NCI-H2081 (cell line): ENCODE results near the gene ABHD6.
A peak's percentile ranks its signal among the peaks of the same experiment; 100 is the strongest.
"Not testable (repeated sequence)": the region's sequence is repeated elsewhere in the genome, so short reads cannot be mapped to it uniquely, and the experiment has no call there.

Source experiments
- DNase-seq, 2 experiments: peaks; one replicate each; lab custom pipeline; 2025; lab: John Stamatoyannopoulos, UW

Gene ABHD6

GRCh38 chr3:58323529-58324390, 86.2 kb downstream of the ABHD6 start:
- DNase-seq, result no peak

DNA sequence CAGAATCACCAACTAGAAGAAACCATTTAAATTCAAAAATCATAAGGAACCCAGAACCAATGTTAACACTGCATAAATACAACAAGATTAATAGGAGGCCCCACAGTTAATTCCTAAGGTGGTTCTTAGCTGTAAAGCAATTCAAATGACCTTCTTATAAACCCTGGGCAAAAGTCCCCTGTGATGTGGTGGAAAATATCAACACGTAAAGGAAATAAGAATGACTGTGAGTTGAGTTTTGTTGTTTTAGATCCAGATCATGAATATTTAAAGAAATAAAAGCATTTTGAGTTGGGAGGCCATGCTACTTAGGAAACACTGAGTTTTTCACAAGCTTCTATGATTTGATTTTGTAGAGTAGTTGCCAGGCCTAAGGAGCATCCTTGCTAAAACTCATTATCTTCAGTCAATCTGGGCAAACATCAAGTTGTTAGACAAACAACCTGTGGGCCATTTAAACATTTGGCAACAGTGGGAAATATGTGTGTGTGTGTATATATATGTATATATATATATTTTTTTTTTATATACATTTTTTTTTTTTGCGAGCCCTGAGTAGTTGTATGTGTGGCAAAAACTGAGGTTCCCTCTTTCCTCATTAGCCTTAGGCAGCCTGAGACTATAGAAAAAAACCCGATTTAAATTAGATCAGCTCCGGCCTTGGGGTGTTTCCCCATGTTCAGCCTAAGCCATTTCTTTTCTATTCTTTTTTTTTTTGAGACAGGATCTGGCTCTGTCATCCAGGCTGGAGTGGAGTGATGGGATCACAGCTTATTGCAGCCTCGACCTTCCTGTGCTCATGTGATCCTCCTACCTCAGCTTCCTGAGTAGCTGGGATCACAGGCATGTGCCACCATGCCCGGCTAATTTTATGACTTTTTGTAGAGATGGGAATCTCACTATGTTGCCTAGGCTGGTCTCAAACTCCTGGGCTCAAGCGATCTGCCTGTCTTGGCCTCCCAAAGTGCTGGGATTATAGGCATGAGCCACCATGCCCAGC, 87.1 kb downstream of the ABHD6 start:
- no peak for DNase-seq

GRCh38 chr3:58325525-58325992, 88.0 kb downstream of the ABHD6 start:
- DNase-seq, result no peak

GRCh38 chr3:58326267-58326900, 88.8 kb downstream of the ABHD6 start:
- no peak for DNase-seq

- no peak for DNase-seq
Measured at GRCh38 chr3:58329150-58329921, 91.7 kb downstream of the ABHD6 start.

DNA sequence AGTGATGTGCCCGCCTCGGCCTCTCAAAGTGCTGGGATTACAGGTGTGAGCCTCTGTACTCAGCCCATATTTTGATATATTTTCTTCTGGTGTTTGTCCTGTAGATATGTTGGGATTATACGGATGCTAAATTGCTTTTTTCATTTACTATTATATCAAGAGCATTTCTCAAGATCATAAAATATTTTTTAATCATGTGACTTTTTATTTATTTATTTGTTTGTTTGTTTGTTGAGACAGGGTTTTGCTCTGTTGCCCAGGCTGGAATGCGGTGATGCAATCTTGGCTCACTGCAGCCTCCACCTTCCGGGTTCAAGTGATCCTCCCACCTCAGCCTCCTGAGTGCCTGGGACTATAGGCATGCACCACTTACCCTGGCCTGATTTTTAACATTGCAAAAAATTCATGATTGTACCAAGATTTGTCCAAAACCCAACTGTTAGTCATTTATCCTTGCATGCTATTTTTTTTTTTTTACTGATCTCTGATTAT, 92.4 kb downstream of the ABHD6 start:
- DNase-seq, result no peak

- DNase-seq, result no peak
Measured at GRCh38 chr3:58331593-58332152, 94.1 kb downstream of the ABHD6 start.

GRCh38 chr3:58332575-58333188, 95.1 kb downstream of the ABHD6 start, which contains the start of gene PXK:
TSS of gene PXK (plus strand) at chr3:58332892. CDS start at chr3:58332989, 97 bp downstream.
- peak; percentile 15 to 52 for DNase-seq

- DNase-seq, result peak in 1 of 2 experiments; percentile 8
Measured at GRCh38 chr3:58333206-58334012, 95.8 kb downstream of the ABHD6 start.

DNA sequence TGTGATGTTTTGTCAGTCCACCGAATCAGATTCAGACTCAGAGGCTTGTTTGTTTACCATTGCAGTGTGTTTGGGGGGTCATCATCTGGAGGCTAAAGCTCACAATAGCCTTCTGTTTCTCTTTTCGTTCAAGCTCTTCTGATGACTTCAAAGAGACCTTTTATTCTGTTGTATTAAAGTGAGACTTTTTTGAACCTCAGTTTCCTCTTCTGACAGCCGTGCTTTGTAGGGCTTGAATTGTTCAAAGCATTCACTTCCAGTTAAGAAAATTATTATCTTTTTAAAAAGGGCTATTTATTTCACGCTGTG, 96.4 kb downstream of the ABHD6 start:
- no peak for DNase-seq

DNA sequence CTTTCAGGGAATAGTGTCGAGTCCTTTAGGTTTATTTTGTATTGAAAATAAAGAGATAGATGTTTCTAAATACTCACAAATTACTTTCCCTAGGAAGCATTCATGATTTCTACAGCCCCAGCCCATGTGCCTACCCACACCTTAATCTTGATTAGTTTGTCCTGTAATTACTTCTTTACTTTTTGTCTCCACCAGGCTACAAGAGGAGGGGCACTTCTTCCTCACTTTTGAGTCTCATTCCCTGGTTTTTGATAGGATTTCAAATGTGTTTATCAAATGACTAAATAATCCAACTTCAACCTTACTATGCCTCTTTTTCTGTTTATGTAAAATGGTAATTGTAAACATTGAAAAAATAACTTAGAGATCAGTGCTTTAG, 96.9 kb downstream of the ABHD6 start:
- DNase-seq, result no peak

GRCh38 chr3:58335652-58335947, 98.0 kb downstream of the ABHD6 start:
- no peak for DNase-seq

DNA sequence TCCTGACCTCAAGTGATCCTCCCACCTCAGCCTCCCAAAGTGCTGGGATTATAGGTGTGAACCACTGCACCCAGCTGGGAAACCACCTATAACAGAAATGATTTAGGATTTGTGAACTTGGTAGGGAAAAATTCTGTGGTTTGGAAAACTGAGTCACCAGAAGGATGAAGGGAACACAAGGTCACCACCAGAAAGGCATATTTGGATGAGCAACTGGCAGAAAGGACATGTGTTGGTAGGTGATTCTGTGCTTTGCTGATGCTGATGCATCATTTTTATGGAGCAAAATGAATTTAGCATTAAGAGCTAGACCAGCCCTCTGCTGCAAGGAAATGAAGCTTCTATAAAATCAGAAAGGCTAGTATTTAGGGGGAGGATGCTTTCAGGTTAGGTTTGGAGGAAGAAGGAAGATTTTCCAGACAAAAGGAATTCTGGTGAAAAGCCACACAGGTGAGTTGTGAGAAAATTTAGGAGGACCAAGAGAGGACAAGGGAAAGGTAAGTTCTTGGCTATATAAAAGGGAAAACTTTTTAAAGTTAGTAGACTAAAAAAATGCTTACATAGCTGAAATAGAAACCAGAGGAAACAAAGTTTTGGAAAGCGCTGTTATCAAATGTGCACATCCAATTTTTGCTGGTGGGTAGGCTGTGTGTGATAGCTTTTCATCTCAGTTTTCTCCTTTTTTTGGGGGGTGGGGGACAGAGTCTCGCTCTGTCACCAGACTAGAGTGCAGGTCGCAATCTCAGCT, 98.7 kb downstream of the ABHD6 start:
- DNase-seq, result no peak

GRCh38 chr3:58337190-58337589, 99.6 kb downstream of the ABHD6 start:
- DNase-seq, result no peak

DNA sequence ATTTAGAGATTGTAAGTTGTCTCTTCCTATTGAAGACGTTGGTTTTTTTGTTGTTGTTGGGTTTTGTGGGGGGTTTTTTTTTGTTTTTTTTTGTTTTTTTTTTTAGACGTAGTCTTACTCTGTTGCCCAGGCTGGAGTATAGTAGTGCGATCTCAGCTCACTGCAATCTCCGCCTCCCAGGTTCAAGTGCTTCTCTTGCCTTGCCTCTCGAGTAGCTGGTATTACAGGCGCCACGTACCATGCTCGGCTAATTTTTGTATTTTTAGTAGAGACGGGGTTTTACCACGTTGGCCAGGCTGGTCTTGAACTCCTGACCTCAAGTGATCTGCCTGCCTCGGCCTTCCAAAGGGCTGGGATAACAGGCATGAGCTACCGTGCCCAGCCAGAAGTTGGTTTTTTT, 101.6 kb downstream of the ABHD6 start:
- not testable (repeated sequence) for DNase-seq

DNA sequence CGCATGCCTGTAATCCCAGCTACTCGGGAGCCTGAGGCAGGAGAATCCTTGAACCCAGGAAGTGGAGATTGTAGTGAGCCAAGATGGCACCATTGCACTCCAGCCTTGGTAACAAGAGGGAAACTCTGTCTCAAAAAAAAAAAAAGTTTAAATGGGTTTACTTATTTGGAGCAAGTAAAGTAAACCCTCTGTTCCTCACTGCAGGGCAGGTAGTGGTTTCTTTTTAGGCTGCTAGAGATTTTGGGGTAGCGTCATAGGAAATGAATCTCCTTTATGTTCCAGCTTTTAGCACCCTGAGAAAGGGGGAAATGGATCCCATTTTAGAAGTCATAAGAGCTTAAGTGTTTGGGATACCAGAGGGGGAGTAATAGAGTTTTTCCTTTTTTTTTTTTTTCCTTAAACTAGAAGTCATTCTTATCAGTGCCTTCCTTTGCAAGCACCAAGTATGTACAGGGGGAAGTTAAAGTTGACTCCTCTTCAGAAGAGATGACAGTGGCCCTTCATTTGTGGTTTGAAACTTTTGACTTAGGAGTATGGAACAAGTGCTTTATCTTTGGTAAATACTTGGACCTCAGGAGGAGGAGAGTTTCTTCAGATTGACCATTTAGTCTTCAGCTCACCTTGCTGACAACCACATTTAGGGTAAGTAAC, 103.1 kb downstream of the ABHD6 start:
- DNase-seq, result no peak

- no peak for DNase-seq
Measured at GRCh38 chr3:58341376-58341775, 103.8 kb downstream of the ABHD6 start.

DNA sequence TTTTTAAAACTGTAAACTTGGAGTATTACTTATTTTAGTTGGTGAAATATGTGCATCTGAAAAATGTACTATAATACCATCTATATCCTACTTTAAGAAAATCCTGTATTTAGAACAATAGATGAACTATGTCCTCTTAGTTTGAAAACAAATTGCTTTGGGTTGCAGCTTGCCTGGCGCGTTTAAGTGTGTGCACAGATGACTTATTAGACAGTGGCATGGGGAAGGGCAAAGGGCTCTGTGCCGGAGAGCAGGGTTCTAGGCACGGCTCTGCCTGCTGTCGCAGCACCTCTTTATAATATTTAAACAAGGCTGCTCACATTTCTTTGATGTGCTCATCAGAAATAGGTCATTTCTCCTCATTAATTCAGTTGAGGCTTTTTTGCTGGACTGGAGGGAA, 105.1 kb downstream of the ABHD6 start:
- DNase-seq, result no peak
